Loucy (cell line): ENCODE measurements around the gene FBLN7.

ENCODE experiments used
- H2AFZ ChIP-seq: fragments of 200-600 bp; sonication (generic); 2 replicates; pipeline ENCODE4 v1.6.0; 2016; ENCODE audit warnings: antibody characterized with exemption, mild to moderate bottlenecking, low read length, moderate library complexity
- H3F3A ChIP-seq: fragments of 200-600 bp; 2 replicates; pipeline ENCODE4 v1.6.0; 2016; ENCODE audit warnings: antibody characterized with exemption, low read depth, mild to moderate bottlenecking
- H3K27me3 ChIP-seq: fragments of 200-600 bp; sonication (generic); 2 replicates; pipeline ENCODE4 v1.6.1; 2014; ENCODE audit warnings: low read length, mild to moderate bottlenecking; ENCODE audit not compliant: insufficient read depth, poor library complexity, severe bottlenecking
- H3K36me3 ChIP-seq: fragments of 200-600 bp; sonication (generic); 2 replicates; pipeline ENCODE4 v1.6.1; 2016; ENCODE audit warnings: low read length; ENCODE audit not compliant: insufficient read depth
- H3K4me1 ChIP-seq: fragments of 200-600 bp; sonication (generic); 2 replicates; pipeline ENCODE4 v1.5.1; 2014; ENCODE audit warnings: low read length, mild to moderate bottlenecking; ENCODE audit not compliant: insufficient read depth, poor library complexity, severe bottlenecking
- H3K4me2 ChIP-seq: fragments of 200-600 bp; sonication (generic); 2 replicates; pipeline ENCODE4 v1.6.0; 2014; ENCODE audit warnings: antibody characterized with exemption, low read length, low read depth, mild to moderate bottlenecking; ENCODE audit not compliant: poor library complexity, severe bottlenecking
- H3K4me3 ChIP-seq: fragments of 200-600 bp; sonication (generic); 2 replicates; pipeline ENCODE4 v1.5.1; 2014; ENCODE audit warnings: low read length, mild to moderate bottlenecking, mixed read lengths; ENCODE audit not compliant: poor library complexity, severe bottlenecking
- H3K79me2 ChIP-seq: fragments of 200-600 bp; sonication (generic); 2 replicates; pipeline ENCODE4 v1.6.1; 2014; ENCODE audit warnings: low read length; ENCODE audit not compliant: insufficient read depth
- H3K9ac ChIP-seq: fragments of 200-600 bp; sonication (generic); 2 replicates; pipeline ENCODE4 v1.6.0; 2014; ENCODE audit warnings: mild to moderate bottlenecking, low read depth, low read length, moderate library complexity; ENCODE audit not compliant: poor library complexity, severe bottlenecking
- H3K9me2 ChIP-seq: fragments of 200-600 bp; sonication (generic); replicated peaks from 2 replicates; pipeline ENCODE4 v1.6.1; 2016; ENCODE audit warnings: low read depth, low read length, mixed read lengths
- H3K9me3 ChIP-seq: fragments of 200-600 bp; sonication (generic); 2 replicates; pipeline ENCODE4 v1.6.1; 2014; ENCODE audit warnings: mild to moderate bottlenecking, antibody characterized with exemption, low read length, low read depth; ENCODE audit not compliant: insufficient read depth
- H4K20me1 ChIP-seq: fragments of 200-600 bp; sonication (generic); 2 replicates; pipeline ENCODE4 v1.6.0; 2014; ENCODE audit warnings: antibody characterized with exemption, low read length, mild to moderate bottlenecking; ENCODE audit not compliant: insufficient read depth, poor library complexity, severe bottlenecking
- CTCF ChIP-seq: fragments of 200-600 bp; sonication (generic); conservative IDR thresholded peaks from 2 replicates; pipeline ENCODE4 v1.5.1; 2014; ENCODE audit warnings: mild to moderate bottlenecking, antibody characterized with exemption, low read length
- EZH2phosphoT487 ChIP-seq: fragments of 200-600 bp; IDR thresholded peaks from 2 replicates; pipeline ENCODE4 v1.6.1; 2018; ENCODE audit warnings: antibody characterized with exemption, mild to moderate bottlenecking, moderate library complexity, borderline replicate concordance

Gene FBLN7

DNA sequence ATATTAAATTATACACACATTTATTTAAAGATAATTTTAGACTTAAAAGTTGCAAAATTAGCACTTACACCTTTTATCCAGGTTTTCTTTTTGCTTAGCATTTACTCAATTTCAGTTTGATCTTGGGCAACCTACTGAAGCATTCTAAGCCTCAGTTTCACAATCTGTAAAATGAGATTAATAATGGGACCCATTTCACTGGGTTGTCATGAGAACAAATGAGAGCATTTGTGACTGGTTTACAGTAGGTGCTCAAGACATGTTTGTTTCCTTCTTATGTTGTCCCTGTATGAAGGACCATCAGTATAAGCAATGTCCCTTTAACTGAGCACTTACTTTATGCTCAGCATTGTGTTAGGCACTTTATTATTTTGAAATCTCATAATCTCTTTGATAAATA, 4.8 kb upstream of the FBLN7 start:
- Histone ChIP-seq H3F3A (no peaks in the 10 kb centered on the region), H2AFZ (no peak overlapping the region), H4K20me1 (no peaks in the 10 kb centered on the region), H3K4me1 (peaks cover 4% of the 10 kb centered on the region), H3K9ac (no peak overlapping the region), H3K4me2 (no peak overlapping the region), H3K36me3 (no peaks in the 10 kb centered on the region), H3K27me3 (no peaks in the 10 kb centered on the region), H3K9me3 (no peaks in the 10 kb centered on the region; the same call in 1 of the 2 replicates), H3K79me2 (no peaks in the 10 kb centered on the region), H3K4me3 (no peak overlapping the region), H3K9me2 (no peaks in the 10 kb centered on the region)
- TF ChIP-seq EZH2phosphoT487 (no peak), CTCF (no peak)

DNA sequence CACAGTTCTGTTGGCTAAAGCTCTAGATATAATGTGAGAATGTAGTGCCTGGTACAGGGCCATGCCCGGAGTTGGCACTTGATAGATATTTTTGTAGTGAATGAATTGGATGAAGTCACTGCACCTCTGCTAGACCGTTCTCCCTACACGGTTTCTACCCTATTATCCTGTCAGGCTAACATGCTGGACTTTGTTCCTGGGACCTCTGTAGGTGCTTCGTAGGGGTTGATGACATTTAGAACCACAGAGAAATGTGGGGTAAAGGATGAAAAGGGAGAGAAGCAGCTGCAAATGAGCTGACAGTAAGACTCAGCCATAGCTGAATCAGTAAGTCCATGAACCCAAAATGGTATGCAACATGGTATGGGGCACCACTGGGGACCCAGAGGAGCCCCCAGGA, 4.1 kb upstream of the FBLN7 start:
- Histone ChIP-seq H3K4me3 (no peak overlapping the region), H3K36me3 (no peaks in the 10 kb centered on the region), H2AFZ (no peak overlapping the region), H3K9me3 (no peaks in the 10 kb centered on the region), H3F3A (no peaks in the 10 kb centered on the region), H3K4me2 (no peak overlapping the region), H3K9me2 (no peaks in the 10 kb centered on the region), H3K79me2 (no peaks in the 10 kb centered on the region), H3K9ac (no peak overlapping the region), H3K27me3 (no peaks in the 10 kb centered on the region), H4K20me1 (no peaks in the 10 kb centered on the region), H3K4me1 (peaks cover 4% of the 10 kb centered on the region)
- TF ChIP-seq EZH2phosphoT487 = no peak
- TF ChIP-seq CTCF = no peak

GRCh38 chr2:112136096-112136495, 2.1 kb upstream of the FBLN7 start:
- TF ChIP-seq CTCF = no peak
- TF ChIP-seq EZH2phosphoT487 = no peak
- Histone ChIP-seq H3K4me2 (no peak overlapping the region), H4K20me1 (no peaks in the 10 kb centered on the region), H3K4me1 (peaks cover 4% of the 10 kb centered on the region), H3F3A (no peaks in the 10 kb centered on the region), H3K79me2 (no peaks in the 10 kb centered on the region), H3K27me3 (no peaks in the 10 kb centered on the region), H3K4me3 (no peak overlapping the region), H3K9me2 (no peaks in the 10 kb centered on the region), H3K36me3 (no peaks in the 10 kb centered on the region), H3K9ac (no peak overlapping the region), H3K9me3 (no peaks in the 10 kb centered on the region), H2AFZ (no peak overlapping the region)
